SW 1271 (cell line): Measurements from ENCODE around the gene POLG.

Source experiments
- DNase-seq, 2 experiments: peaks; one replicate each; lab custom pipeline; 2025; lab: John Stamatoyannopoulos, UW

Gene POLG

DNA sequence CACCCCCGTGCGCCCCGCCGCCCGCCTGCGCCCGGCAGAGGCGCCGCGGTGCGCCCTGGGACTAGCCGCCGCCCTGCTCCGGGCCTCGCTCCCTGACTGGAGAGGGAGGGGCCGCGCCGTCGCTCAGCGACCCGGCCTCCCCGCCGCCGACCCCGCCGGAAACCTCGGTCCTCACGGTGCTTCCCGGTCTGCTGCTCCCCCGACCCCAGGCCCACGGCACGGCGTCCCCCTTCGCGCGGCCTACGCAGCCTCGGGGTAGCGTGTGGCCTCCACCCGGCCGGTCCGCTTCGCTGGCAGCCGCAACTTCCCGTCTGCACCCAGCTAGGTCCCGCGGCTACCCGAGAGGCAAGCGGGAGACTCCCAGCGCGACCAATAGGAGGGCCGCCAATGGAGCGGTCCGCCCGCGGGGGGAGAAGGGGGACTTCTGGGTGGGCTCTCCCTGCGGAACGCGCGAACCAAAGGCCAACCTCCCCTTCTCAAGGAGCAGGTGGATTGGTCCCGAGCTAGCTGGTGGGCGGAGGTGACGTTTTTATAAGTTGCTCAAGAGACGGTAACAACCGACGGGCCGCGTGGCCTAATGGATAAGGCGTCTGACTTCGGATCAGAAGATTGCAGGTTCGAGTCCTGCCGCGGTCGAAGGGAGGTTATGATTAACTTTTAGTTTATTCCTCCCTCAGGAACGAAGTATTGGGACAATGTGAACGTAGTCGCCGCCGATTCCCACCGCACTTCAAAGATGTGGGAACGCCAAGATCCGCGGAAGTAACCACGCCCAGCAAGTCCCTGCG, at the start of gene POLG:
Gene POLG (minus strand): TSS at position 315 of the 788 bp plus-strand sequence. CDS start 1,070 bp downstream, outside the sequence.
- peak; percentile 99 to 100 for DNase-seq

DNA sequence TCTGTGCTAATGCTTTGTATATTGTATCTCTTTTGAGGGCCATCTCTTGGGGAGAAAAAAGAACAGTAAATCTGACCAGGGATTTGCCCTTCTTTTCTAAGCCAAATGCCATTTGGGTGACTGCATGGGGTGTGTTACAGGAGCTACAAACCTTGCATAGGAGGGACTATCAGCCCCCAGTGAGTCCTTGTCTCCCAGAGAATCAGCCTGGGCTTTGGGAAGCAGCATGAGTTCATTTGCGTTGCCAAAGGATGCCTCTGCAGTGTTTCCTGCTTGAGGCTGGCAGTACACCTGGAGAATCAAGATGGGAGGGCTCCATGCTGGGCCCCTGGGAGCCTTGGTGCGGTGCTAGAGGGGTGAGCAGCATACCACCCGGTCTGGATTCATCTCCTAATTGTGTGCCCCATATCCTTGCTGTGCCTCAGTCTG, 49.6 kb upstream of the POLG start:
- no peak for DNase-seq

DNA sequence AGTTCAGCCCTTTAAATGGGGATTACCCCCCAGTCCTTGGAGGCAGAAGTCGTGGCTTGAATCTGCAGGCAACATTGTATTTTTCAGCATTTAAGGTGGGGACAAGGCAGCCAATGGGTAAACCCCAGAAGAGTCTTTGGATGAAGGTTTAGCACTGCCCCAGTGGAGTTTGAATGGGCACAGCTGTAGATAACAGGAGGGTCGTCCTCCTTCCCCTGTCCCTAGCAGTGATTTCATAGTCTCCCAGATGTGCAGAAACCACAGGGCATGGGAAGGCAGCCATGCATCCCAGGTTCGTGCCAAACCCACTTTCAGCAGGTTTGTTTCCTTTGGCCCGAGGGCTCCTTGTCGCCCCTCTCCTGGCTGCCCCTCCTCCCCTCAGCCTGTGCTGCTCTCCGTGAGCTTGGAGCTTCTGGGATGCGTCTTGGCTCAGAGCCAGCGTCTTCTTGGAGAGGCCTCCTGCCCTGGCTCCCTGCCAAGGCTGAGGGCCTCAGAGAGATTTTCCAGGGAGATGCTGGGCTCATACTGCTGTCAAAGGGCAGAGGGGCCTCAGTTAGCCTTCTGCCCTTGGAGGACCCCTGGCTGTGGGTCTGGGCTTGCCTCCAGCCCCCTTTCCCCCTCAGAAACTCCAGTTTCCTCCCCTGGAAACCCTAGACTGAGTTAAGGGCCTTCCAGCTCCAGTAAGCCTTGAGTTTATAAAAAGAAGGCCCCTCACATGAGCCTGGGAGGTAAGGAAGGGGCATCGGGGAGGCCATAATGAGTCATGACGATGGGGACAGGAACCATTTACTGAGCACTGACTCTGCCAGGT, 48.9 kb upstream of the POLG start:
- DNase-seq = no peak

DNA sequence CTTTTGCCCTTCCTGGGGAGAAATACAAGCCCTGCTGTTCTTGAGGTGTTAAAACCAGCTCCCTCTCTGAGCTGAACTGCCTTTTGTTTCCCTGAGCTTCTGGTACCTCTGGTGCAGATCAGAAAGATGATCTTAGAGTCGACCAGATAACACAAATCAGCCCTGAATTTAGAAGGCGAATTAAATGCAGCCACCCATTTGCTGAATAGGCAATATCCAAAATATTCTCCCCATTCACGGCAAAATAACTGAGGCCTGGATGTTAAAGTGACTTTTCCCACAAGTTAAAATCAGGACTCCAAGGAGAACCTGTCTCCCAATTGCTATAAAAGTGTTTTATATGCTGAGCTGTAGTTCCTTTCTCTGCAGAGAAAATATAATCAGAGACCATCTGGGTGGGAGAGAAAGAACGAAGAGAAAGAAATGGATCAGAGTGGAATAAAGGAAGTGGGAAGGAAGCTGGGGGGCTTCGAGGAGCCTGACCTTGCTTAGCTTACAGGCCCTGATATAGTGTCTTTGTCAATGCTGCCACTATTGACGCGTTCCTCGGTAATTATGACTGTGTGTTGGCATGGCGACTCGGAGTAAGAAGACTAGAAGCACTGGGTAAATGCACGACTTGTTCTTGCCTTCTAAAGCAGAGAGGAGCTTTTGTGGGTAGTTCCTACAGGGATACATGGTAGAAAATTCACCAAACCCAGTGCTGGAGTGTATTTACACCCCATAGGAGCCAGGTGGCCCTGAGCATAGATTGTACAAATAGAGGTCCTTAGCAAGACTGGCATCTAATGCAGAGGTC, 47.5 kb upstream of the POLG start:
- DNase-seq = no peak

GRCh38 chr15:89381331-89381730, 46.7 kb upstream of the POLG start:
- DNase-seq = no peak

GRCh38 chr15:89379818-89380217, 45.2 kb upstream of the POLG start:
- no peak for DNase-seq

DNA sequence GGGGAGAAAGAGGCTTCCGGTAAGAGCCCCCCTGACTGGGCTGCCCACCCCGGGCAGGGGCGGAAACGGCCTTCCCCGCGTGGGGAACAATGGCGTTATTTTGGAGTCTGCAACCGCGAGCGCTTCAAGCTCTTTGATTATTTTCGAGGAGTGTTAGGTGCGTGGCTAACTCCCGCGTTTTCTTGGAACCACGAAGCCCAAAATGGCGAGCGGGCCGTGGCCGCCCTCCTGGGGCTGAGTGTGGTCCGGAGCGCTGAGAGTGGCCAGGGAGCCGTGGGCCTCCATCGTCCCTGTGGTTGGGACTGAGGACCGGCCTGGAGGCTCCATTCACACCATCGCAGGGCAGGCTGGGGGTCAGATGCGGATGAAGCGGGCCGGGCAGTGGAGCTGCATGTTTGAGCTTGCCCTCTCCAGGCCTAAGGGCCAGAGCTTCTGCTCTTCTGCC, 44.6 kb upstream of the POLG start:
- no peak for DNase-seq

- no peak for DNase-seq
Observed at GRCh38 chr15:89378296-89379151, 43.9 kb upstream of the POLG start.

DNA sequence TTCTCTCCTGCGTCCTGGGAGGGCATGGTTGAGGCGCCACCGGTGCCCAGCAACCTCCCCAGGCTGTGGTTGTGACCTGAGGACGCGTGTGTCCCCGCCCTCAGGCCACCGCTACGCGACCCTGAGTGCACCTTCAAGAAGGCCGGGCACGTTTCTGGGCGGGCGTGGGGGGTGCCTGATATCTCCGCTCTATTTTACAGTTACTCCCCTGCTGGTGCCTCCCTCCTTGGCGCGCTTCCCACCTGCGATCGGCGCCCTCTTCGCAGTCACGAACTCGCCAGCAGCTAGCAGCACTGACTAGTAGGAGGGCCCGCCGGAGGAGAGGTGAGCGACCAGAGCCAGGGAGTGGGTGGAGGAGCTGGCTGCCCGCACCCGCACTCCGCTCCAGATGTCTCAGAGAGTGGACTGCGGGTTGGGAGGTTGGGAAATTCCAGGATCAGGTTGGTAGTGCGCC, 43.2 kb upstream of the POLG start:
- DNase-seq = no peak

DNA sequence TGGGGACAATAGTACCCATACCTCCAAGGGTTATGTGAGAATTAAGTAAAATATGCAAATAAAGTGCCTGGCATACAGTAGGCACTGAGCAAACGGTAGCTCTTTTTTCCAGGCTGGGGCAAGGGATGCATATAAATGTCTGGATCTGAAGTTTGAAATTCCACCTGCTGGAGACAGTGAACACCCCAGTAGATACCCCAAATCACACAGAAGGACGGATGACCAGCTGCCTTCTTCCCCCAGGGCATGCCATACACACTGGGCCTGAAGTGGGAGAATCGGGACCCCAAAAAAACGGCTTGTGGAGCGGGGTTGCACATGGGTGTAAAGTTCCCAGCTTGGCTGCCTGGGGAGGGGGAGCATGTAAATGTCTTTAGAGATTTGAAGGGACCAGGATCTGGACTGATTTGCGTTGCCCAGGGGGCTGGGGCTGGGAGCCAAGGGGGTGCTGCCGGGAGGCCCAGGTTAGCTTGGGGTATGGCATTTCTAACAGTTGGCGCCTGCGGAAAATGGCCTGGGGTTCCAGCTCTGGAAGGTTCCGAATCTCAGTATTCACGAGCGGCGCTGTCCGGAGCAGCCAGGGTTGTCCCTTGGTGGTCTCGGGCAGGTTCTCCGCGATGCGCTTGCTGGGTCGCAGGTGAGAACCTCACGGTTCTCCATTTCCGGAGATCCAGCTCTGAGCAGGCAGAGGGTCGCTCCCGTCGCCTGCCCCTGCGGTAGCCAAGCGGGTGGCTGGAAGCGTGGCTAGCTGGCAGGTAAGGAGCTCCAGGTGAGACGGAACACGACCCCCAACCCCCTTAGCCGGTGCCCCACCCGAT, 42.6 kb upstream of the POLG start:
- DNase-seq = no peak

DNA sequence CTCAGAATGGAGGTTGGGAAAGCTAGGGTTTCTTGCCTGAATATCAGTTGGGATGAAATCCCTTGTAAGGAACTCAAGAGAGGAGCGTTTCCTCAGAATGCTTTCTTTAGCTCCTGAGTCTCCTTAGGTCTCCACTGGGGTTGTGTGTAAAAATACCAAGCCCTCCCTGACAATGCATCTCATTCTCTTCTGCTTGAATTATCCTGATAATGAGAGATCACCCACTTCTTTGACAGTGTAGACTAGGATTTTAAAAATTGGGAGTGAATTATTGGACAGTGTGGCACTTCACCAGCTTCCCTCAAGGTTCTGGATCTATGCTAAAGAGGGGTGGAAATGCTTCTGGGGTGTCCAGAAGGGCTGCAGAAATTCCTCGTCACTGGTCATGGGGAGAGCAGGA, 41.8 kb upstream of the POLG start:
- DNase-seq = no peak

DNA sequence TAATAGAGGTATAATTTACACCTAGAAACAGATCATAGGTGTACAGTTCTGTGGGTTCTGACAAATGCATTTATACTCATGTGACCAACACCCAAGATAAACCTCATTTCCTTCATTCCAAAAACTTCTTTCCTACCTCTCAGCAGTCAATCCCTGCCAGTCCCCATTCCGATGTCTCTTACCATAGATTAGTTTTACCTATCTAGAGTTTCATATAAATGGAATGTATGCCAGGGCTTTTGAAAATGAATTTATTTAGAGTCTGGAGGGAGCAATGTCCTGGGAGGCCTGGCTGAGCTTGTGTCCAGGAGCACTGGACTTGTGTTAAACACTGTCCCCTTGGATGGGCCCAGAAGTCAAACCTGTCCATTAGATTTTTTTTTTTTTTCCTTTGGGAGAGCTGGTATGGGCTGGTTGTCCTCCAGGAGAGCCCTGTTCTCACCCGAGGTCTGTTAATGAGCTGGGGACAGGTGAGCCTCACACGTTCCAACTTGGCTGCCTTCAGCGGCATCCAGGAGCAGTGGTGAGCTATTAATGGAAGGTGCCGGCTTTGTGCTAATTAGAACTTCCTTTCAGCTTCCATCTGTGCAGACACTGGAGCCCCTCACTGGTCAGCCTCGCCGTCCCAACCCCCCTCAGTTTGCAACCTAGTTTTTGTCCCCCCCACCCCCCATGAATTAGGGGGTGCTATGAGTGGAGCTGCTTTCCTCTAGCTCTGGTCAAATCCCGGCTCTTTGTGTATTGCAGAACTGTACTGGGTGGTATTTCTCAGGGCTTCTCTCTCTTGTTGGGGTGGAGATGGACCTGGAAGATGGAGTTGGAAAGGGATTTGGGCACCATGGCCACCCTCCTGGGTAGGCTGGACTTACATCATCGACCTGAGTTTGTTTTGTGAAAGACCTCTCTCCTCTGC, 40.7 kb upstream of the POLG start:
- no peak for DNase-seq

DNA sequence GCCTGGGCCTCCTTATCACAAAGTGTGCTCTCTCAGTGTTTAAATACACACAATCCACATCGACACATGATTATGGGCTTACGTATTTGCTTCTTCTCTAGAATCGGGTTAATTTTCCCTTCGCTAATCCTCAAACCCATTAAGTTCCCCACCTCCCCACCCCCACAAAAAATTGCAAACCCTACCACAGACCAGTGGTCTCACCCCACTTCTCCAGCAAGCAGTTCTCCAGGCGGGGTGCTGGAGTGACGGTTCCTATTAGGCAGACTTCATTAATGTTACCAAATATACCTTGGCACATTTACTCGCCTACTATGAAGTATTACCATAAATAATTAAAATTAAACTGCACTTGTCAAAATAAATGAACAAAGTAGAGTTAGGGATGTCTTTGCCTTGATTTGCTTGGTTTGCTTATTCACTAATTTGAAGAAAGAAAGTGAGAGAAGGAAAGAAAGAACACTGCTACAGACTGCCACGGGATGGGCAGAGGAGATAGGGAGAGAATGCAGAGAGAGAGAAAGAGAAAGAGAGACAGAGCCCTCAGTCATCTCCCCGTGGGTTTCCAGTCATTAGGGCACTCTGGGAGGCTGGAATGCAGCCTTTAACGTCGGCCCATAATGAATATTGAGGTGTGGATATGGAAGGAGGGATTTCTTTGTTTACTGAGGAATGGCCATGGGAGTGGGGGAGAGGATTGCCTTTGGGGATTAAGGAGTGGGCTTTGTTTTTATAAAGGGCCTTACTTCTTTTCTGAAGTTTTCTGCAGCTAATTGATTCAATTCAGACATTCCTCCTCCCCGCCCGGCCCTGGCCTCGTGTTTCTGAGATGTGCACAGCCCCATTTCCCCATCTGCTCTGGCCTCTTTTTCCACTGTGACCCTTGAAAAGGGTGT, 39.7 kb upstream of the POLG start:
- no peak for DNase-seq

- DNase-seq = no peak
Observed at GRCh38 chr15:89372069-89372935, 37.7 kb upstream of the POLG start.

DNA sequence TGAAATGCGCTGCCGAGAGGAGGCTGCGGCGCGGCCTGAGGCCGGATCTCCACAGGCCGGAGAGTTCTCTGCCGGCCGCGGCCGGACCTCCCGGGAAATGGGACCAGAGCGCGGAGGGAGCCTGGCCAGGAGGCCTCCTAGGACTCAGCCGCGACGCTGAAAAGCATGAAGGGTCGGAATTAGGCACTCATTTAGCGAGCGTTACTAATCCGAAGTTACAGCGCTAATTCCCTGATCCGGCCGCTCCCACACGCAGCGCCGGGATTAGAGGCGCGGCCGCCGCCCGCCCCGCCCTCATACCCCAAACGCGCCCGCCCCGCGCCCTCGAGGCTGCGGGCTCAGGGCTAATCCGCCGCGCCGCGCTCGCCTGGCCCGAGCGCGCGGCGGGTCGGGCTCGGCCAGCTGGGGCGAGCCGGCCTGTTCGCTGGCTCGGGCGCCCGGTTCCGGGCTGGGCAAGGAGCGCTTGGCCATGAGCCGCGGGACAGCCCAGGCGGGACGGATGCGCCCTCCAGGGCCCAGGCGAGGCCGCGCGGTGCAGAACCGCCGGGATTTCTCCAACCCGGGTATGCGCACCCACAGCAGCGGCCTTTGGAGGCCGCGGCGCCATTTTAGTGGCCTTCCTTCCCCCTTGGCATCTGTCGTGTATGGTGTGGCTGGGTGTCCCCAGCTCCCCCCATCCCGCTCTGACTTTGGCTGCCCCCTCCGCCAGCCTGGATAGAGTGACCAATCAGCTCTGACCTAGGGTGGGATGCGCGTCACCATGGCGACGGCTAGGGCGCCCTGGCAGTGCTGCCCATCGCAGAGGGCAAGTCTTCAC, 36.8 kb upstream of the POLG start:
- no peak for DNase-seq

- no peak for DNase-seq
Observed at GRCh38 chr15:89370978-89371227, 36.3 kb upstream of the POLG start.
